HK-2 (cell line): ENCODE measurements around the gene TAF3.

ENCODE experiments used
- DNase-seq: peaks from one replicate; pipeline ENCODE4 v3.0.0-alpha.2; 2018; ENCODE audit not compliant: unreplicated experiment

The TAF3 gene

GRCh38 chr10:8057636-8058273 is 239.4 kb downstream of the TAF3 start:
- DNase-seq = no peak

- no peak for DNase-seq
Observed at GRCh38 chr10:8058274-8059111, 240.2 kb downstream of the TAF3 start.

GRCh38 chr10:8059191-8059936 is 241.1 kb downstream of the TAF3 start:
- no peak for DNase-seq

GRCh38 chr10:8060010-8060703 is 241.9 kb downstream of the TAF3 start:
- no peak for DNase-seq

GRCh38 chr10:8060704-8061121 is 242.4 kb downstream of the TAF3 start:
- no peak for DNase-seq

GRCh38 chr10:8061274-8062211 is 243.2 kb downstream of the TAF3 start:
- DNase-seq = no peak

GRCh38 chr10:8063128-8063908 is 245.0 kb downstream of the TAF3 start:
- DNase-seq = no peak

GRCh38 chr10:8063935-8064334 is 245.6 kb downstream of the TAF3 start:
- no peak for DNase-seq

- DNase-seq = no peak
Observed at GRCh38 chr10:8064436-8064835, 246.1 kb downstream of the TAF3 start.

- no peak for DNase-seq
Observed at GRCh38 chr10:8065651-8066050, 247.3 kb downstream of the TAF3 start.

- DNase-seq = no peak
Observed at GRCh38 chr10:8066124-8066523, 247.8 kb downstream of the TAF3 start.
